ENCODE data around the gene CCZ1. TPM values are rescaled to one million over a fixed set of nuclear protein-coding genes. Genes with fewer than 3 reads are reported as not detected.

The CCZ1 gene
- total and polyA plus RNA-seq, 9 of the 15 experiments (the other 6 are each of a cell fraction or from before 2014, with no cell fraction given): 34.5 to 94.6 (median 78.1) TPM

DNA sequence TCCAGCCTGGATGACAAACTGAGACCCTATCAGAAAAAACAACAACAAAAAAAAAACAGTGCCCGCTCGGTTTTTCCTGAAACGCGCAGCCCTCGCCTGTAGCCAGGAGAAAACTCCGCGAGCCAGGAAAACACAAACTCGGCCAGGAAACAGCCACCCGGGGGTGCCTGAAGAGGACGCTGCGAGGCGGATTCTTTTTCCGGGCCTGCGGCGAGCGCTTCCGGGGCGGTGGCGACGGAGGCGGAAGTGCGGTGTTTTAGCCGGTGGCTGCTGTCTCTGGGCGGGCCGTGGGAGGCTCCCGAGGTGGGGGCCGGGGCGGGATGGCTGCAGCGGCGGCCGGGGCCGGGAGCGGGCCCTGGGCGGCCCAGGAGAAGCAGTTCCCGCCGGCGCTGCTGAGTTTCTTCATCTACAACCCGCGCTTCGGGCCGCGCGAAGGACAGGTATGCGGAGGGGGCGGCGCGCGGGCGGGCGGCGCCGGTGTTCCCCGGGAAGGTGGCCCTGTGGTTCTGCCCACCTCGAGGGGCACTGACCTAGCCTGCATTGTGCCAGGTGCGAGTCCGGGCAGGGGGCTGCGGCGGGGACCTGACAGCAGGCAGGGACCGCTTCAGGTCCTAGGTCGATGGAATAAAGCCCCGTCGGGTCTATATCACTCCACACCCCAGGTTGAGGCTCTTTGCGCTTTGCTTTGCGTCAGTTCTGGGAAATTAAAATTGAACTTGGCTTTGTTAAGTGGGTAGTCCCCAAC lies at the start of gene CCZ1 (continued):
- TF ChIP-seq, protein P1, sequence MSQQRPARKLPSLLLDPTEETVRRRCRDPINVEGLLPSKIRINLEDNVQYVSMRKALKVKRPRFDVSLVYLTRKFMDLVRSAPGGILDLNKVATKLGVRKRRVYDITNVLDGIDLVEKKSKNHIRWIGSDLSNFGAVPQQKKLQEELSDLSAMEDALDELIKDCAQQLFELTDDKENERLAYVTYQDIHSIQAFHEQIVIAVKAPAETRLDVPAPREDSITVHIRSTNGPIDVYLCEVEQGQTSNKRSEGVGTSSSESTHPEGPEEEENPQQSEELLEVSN (IDR thresholded peaks at IDR 0.05; ENCODE audit: borderline replicate concordance in 1 of 2, extremely low read depth in 1 of 2, insufficient read depth in 1 of 2, insufficient read length in 1 of 2, low read depth in 1 of 2, low read length in 1 of 2, poor library complexity in 1 of 2, severe bottlenecking in 1 of 2): peak in 1 of 2 experiments; percentile 21
- TF ChIP-seq, protein P2, sequence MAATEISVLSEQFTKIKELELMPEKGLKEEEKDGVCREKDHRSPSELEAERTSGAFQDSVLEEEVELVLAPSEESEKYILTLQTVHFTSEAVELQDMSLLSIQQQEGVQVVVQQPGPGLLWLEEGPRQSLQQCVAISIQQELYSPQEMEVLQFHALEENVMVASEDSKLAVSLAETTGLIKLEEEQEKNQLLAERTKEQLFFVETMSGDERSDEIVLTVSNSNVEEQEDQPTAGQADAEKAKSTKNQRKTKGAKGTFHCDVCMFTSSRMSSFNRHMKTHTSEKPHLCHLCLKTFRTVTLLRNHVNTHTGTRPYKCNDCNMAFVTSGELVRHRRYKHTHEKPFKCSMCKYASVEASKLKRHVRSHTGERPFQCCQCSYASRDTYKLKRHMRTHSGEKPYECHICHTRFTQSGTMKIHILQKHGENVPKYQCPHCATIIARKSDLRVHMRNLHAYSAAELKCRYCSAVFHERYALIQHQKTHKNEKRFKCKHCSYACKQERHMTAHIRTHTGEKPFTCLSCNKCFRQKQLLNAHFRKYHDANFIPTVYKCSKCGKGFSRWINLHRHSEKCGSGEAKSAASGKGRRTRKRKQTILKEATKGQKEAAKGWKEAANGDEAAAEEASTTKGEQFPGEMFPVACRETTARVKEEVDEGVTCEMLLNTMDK (IDR thresholded peaks at IDR 0.05; ENCODE audit: borderline replicate concordance, insufficient read depth, low read depth, low read length, poor library complexity, severe bottlenecking): peak; percentile 43
- TF ChIP-seq, protein P3, sequence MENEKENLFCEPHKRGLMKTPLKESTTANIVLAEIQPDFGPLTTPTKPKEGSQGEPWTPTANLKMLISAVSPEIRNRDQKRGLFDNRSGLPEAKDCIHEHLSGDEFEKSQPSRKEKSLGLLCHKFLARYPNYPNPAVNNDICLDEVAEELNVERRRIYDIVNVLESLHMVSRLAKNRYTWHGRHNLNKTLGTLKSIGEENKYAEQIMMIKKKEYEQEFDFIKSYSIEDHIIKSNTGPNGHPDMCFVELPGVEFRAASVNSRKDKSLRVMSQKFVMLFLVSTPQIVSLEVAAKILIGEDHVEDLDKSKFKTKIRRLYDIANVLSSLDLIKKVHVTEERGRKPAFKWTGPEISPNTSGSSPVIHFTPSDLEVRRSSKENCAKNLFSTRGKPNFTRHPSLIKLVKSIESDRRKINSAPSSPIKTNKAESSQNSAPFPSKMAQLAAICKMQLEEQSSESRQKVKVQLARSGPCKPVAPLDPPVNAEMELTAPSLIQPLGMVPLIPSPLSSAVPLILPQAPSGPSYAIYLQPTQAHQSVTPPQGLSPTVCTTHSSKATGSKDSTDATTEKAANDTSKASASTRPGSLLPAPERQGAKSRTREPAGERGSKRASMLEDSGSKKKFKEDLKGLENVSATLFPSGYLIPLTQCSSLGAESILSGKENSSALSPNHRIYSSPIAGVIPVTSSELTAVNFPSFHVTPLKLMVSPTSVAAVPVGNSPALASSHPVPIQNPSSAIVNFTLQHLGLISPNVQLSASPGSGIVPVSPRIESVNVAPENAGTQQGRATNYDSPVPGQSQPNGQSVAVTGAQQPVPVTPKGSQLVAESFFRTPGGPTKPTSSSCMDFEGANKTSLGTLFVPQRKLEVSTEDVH (IDR thresholded peaks at IDR 0.05; ENCODE audit: low read depth, partially characterized antibody): peak; percentile 78
- peak; percentile 34 to 37; a peak in 3 of 4 replicates for TF ChIP-seq MAZ (CRISPR knock-in tag; conservative IDR thresholded peaks at IDR 0.05 in 1 of 2, IDR thresholded peaks at IDR 0.05 in 1 of 2)
- TF ChIP-seq ETV1 (tag; conservative IDR thresholded peaks at IDR 0.05; ENCODE audit: low read depth): peak; percentile 69
- TF ChIP-seq, protein P4, sequence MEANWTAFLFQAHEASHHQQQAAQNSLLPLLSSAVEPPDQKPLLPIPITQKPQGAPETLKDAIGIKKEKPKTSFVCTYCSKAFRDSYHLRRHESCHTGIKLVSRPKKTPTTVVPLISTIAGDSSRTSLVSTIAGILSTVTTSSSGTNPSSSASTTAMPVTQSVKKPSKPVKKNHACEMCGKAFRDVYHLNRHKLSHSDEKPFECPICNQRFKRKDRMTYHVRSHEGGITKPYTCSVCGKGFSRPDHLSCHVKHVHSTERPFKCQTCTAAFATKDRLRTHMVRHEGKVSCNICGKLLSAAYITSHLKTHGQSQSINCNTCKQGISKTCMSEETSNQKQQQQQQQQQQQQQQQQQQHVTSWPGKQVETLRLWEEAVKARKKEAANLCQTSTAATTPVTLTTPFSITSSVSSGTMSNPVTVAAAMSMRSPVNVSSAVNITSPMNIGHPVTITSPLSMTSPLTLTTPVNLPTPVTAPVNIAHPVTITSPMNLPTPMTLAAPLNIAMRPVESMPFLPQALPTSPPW (CRISPR knock-in tag; IDR thresholded peaks at IDR 0.05): peak; percentile 30; the same call in 1 of the 2 replicates
- peak; percentile 92 for TF ChIP-seq NR2C1 (IDR thresholded peaks at IDR 0.05)
- TF ChIP-seq NR2C1 (tag; IDR thresholded peaks at IDR 0.05): peak; percentile 94
- TF ChIP-seq ELF1 (tag; IDR thresholded peaks at IDR 0.05): peak; percentile 71

All from K562 (cell line).